Ishikawa (cell line): ENCODE data around the gene ADGRG6.

Experiments
- CEBPB ChIP-seq: IDR thresholded peaks from 2 replicates; pipeline ENCODE4 v1.6.1; 2012
- CREB1 ChIP-seq: IDR thresholded peaks from 2 replicates; pipeline ENCODE4 v1.6.1; 2012; ENCODE audit warnings: low read depth
- EP300 ChIP-seq: IDR thresholded peaks from 2 replicates; pipeline ENCODE4 v1.6.1; 2012; ENCODE audit warnings: borderline replicate concordance
- MAX ChIP-seq: IDR thresholded peaks from 2 replicates; pipeline ENCODE4 v1.6.1; 2012
- NFIC ChIP-seq: IDR thresholded peaks from 2 replicates; pipeline ENCODE4 v1.6.1; 2012
- RAD21 ChIP-seq: IDR thresholded peaks from 2 replicates; pipeline ENCODE4 v1.6.1; 2012; ENCODE audit warnings: low read depth
- TAF1 ChIP-seq: IDR thresholded peaks from 2 replicates; pipeline ENCODE4 v1.6.1; 2012; ENCODE audit warnings: low read depth, mild to moderate bottlenecking
- TCF12 ChIP-seq: IDR thresholded peaks from 2 replicates; pipeline ENCODE4 v1.6.1; 2012; ENCODE audit warnings: low read depth
- TEAD4 ChIP-seq: IDR thresholded peaks from 2 replicates; pipeline ENCODE4 v1.6.1; 2012
- USF1 ChIP-seq: IDR thresholded peaks from 2 replicates; pipeline ENCODE4 v1.6.1; 2012
- YY1 ChIP-seq: IDR thresholded peaks from 2 replicates; pipeline ENCODE4 v1.6.1; 2012; ENCODE audit warnings: low read depth
- TF ChIP-seq, protein P1 (sequence below): IDR thresholded peaks from 2 replicates; pipeline ENCODE4 v1.6.1; 2012; ENCODE audit warnings: low read depth, mild to moderate bottlenecking

DNA sequence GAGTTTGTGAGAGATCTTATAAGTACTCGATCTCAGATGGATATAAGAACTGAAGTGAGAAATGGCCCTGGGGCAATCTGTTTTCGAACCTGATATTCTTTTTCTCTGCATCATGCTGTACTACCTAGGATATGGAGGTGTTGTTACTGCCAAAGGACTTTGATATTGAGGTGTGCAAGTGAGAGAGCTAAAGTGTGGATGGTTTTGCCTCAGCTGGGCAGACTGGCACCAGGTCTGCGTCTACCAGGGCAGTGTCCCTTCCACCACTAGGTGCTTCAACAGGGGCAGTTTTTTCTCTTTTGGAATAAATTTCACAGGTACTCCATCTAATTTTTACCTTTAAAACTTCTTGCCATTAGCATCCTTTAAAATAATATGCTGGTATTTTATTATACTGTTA lies 35.0 kb downstream of the ADGRG6 start:
- TF ChIP-seq MAX = no peak
- no peak for TF ChIP-seq TEAD4
- no peak for TF ChIP-seq YY1
- no peak for TF ChIP-seq EP300
- no peak for TF ChIP-seq TCF12
- TF ChIP-seq, protein P1, sequence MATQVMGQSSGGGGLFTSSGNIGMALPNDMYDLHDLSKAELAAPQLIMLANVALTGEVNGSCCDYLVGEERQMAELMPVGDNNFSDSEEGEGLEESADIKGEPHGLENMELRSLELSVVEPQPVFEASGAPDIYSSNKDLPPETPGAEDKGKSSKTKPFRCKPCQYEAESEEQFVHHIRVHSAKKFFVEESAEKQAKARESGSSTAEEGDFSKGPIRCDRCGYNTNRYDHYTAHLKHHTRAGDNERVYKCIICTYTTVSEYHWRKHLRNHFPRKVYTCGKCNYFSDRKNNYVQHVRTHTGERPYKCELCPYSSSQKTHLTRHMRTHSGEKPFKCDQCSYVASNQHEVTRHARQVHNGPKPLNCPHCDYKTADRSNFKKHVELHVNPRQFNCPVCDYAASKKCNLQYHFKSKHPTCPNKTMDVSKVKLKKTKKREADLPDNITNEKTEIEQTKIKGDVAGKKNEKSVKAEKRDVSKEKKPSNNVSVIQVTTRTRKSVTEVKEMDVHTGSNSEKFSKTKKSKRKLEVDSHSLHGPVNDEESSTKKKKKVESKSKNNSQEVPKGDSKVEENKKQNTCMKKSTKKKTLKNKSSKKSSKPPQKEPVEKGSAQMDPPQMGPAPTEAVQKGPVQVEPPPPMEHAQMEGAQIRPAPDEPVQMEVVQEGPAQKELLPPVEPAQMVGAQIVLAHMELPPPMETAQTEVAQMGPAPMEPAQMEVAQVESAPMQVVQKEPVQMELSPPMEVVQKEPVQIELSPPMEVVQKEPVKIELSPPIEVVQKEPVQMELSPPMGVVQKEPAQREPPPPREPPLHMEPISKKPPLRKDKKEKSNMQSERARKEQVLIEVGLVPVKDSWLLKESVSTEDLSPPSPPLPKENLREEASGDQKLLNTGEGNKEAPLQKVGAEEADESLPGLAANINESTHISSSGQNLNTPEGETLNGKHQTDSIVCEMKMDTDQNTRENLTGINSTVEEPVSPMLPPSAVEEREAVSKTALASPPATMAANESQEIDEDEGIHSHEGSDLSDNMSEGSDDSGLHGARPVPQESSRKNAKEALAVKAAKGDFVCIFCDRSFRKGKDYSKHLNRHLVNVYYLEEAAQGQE = no peak
- TF ChIP-seq CEBPB = no peak
- no peak for TF ChIP-seq TAF1
- no peak for TF ChIP-seq RAD21
- TF ChIP-seq NFIC = no peak
- TF ChIP-seq CREB1 = no peak
- no peak for TF ChIP-seq USF1
